HepG2 (cell line): ENCODE results near the gene FRMD6. TPM values are rescaled to one million over a fixed set of nuclear protein-coding genes. Genes with fewer than 3 reads are reported as not detected.

Experiments used
- ATAC-seq: fragments of 200-7000 bp; cut with Tn5 transposase; 3 replicates; pipeline ENCODE4 v1.9.1; 2020; ENCODE audit warnings: mild to moderate bottlenecking, moderate library complexity
- BruUV-seq: library from RNA; stranded (reverse); fragments of 400-500 nt; replicated peaks from 2 replicates; lab custom pipeline; 2021; lab: Mats Ljungman, UMichigan
- CTCF ChIA-PET: fragments of 300-600 bp; formaldehyde crosslinking; extraction: SDS; loops from one replicate; lab custom pipeline; 2021; ENCODE audit warnings: low total read pairs, inconsistent platforms, low intra/inter-chr PET ratio; lab: Yijun Ruan, JAX
- POLR2A ChIA-PET: fragments of 350-600 bp; sonication (Branson Sonifier 250); formaldehyde crosslinking; loops from one replicate; lab custom pipeline; 2020; ENCODE audit warnings: antibody characterized with exemption, inconsistent platforms; lab: Yijun Ruan, JAX
- DNase-seq: peaks from one replicate; pipeline ENCODE4 v3.0.0-alpha.2; 2015; ENCODE audit warnings: low spot score
- FAIRE-seq: peaks from 3 replicates; lab custom pipeline; 2011; peaks lifted over from hg19 to GRCh38; lab: Jason Lieb, UNC
- H2AFZ ChIP-seq: one replicate; pipeline ENCODE4 v1.6.1; 2011; ENCODE audit warnings: low read length, inconsistent platforms
- H3K27ac ChIP-seq: fragments of 300-600 bp; 3 replicates; pipeline ENCODE4 v1.8.0; 2011; ENCODE audit warnings: mixed run types, mild to moderate bottlenecking, mixed read lengths, low read length, inconsistent platforms; ENCODE audit not compliant: insufficient read depth; ENCODE audit errors: extremely low read length
- H3K27me3 ChIP-seq, 2 experiments: fragments of 200-600 bp in 1 of 2; 2 replicates in 1 of 2; 3 replicates in 1 of 2; pipeline versions ENCODE4 v1.6.0 to v1.8.0; 2011; ENCODE audit warnings: low read length in 2 of 2, mild to moderate bottlenecking in 2 of 2, moderate library complexity in 2 of 2, inconsistent platforms in 1 of 2; ENCODE audit not compliant: insufficient read depth in 2 of 2, control insufficient read depth in 1 of 2
- H3K36me3 ChIP-seq, 2 experiments: fragments of 200-600 bp in 1 of 2; replicated peaks in 1 of 2; 2 replicates in 1 of 2; 3 replicates in 1 of 2; pipeline versions ENCODE4 v1.5.1 to v1.8.0; 2011; ENCODE audit warnings: low read length in 2 of 2, inconsistent platforms in 1 of 2; ENCODE audit not compliant: insufficient read depth in 2 of 2, control insufficient read depth in 1 of 2
- H3K4me1 ChIP-seq: 2 replicates; pipeline ENCODE4 v1.5.1; 2012; ENCODE audit warnings: low read length, inconsistent platforms; ENCODE audit not compliant: insufficient read depth
- H3K4me2 ChIP-seq: 2 replicates; pipeline ENCODE4 v1.6.0; 2011; ENCODE audit warnings: low read depth, low read length, inconsistent platforms
- H3K4me3 ChIP-seq, 3 experiments: fragments of 200-600 bp in 1 of 3; sonication (generic), shearing (Covaris generic) in 1 of 3; replicated peaks in 1 of 3; 2 replicates each; pipeline ENCODE4 v1.5.1; 2011 to 2016; ENCODE audit warnings: low read length in 3 of 3, inconsistent platforms in 2 of 3, low read depth in 2 of 3, mild to moderate bottlenecking in 2 of 3, control low read depth in 1 of 3, mixed read lengths in 1 of 3; ENCODE audit not compliant: insufficient read depth in 1 of 3
- H3K79me2 ChIP-seq: one replicate; pipeline ENCODE4 v1.6.1; 2011; ENCODE audit warnings: low read length, inconsistent platforms; ENCODE audit not compliant: insufficient read depth
- H3K9ac ChIP-seq: 2 replicates; pipeline ENCODE4 v1.6.0; 2011; ENCODE audit warnings: mild to moderate bottlenecking, low read depth, low read length, inconsistent platforms; ENCODE audit not compliant: insufficient read depth
- H3K9me3 ChIP-seq: 2 replicates; pipeline ENCODE4 v1.5.1; 2012; ENCODE audit warnings: mild to moderate bottlenecking, low read length
- H4K20me1 ChIP-seq: 2 replicates; pipeline ENCODE4 v1.6.0; 2011; ENCODE audit warnings: inconsistent platforms, mild to moderate bottlenecking, low read length, moderate library complexity; ENCODE audit not compliant: insufficient read depth
- ATM ChIP-seq: fragments of 450-650 bp; IDR thresholded peaks from 2 replicates; pipeline ENCODE4 v1.7.1; 2017; ENCODE audit warnings: mild to moderate bottlenecking, borderline replicate concordance
- CHD2 ChIP-seq: IDR thresholded peaks from 2 replicates; pipeline ENCODE4 v1.6.1; 2011; ENCODE audit warnings: low read depth, low read length, improper control_type of control experiment
- FIP1L1 ChIP-seq: fragments of 200-400 bp; formaldehyde crosslinking; IDR thresholded peaks from 2 replicates; pipeline ENCODE4 v1.6.1; 2018; ENCODE audit warnings: low read depth, mild to moderate bottlenecking, low read length, moderate library complexity, borderline replicate concordance; ENCODE audit not compliant: insufficient read depth
- FOXP1 ChIP-seq, 2 experiments: fragments of 450-650 bp in 1 of 2; IDR thresholded peaks; 2 replicates each; pipeline ENCODE4 v1.6.1; 2017 to 2018; ENCODE audit warnings: antibody characterized with exemption in 1 of 2
- JARID2 ChIP-seq: sonication (generic); formaldehyde crosslinking; IDR thresholded peaks from 2 replicates; pipeline ENCODE4 v1.8.1; 2023; ENCODE audit warnings: missing genetic modification reagents, inconsistent platforms; ENCODE audit not compliant: insufficient replicate concordance
- KLF15 ChIP-seq: sonication (generic); formaldehyde crosslinking; IDR thresholded peaks from 2 replicates; pipeline ENCODE4 v1.8.1; 2023; ENCODE audit warnings: borderline replicate concordance, mild to moderate bottlenecking, inconsistent platforms, missing genetic modification reagents, mixed read lengths
- MEIS2 ChIP-seq: sonication (generic); formaldehyde crosslinking; IDR thresholded peaks from 2 replicates; pipeline ENCODE4 v1.9.0; 2021; ENCODE audit warnings: mild to moderate bottlenecking, missing genetic modification reagents
- PRPF4 ChIP-seq: fragments of 200-400 bp; formaldehyde crosslinking; IDR thresholded peaks from 2 replicates; pipeline ENCODE4 v1.6.1; 2016; ENCODE audit warnings: low read length, low read depth; ENCODE audit not compliant: poor library complexity, severe bottlenecking
- RNF2 ChIP-seq: fragments of 450-650 bp; conservative IDR thresholded peaks from 2 replicates; pipeline ENCODE4 v1.6.1; 2016; ENCODE audit warnings: low read depth
- SOX5 ChIP-seq: IDR thresholded peaks from 2 replicates; pipeline ENCODE4 v1.6.1; 2016; ENCODE audit warnings: borderline replicate concordance
- STAT5B ChIP-seq: sonication (generic); formaldehyde crosslinking; IDR thresholded peaks from 2 replicates; pipeline ENCODE4 v1.4.0; 2020; ENCODE audit warnings: missing genetic modification reagents
- ZC3H4 ChIP-seq: sonication (generic); formaldehyde crosslinking; IDR thresholded peaks from 2 replicates; pipeline ENCODE4 v1.4.0; 2020; ENCODE audit warnings: missing genetic modification reagents, borderline replicate concordance
- ZFP36L1 ChIP-seq: sonication (generic); formaldehyde crosslinking; IDR thresholded peaks from 2 replicates; pipeline ENCODE4 v1.8.0; 2022; ENCODE audit warnings: mild to moderate bottlenecking, missing genetic modification reagents, moderate library complexity
- ZNF326 ChIP-seq: sonication (generic); formaldehyde crosslinking; IDR thresholded peaks from 2 replicates; pipeline ENCODE4 v1.4.0; 2020; ENCODE audit warnings: missing genetic modification reagents, borderline replicate concordance
- in situ Hi-C: cut with HindIII; loops from 2 replicates; pipeline ENCODE4 v1.10.0; 2017; ENCODE audit warnings: low pct_unique_long_range_greater_than_20kb; ENCODE audit not compliant: extremely low pct_ligation_motif_present
- intact Hi-C: fragments of 100-400 bp; cut with micrococcal nuclease; formaldehyde crosslinking; loops from one replicate; pipeline ENCODE4 v1.10.0; 2022; ENCODE audit not compliant: unreplicated experiment
- polyA plus RNA-seq, 8 experiments: library from polyadenylated mRNA; depleted of rRNA in 3 of 8; stranded (reverse) in 7 of 8; unstranded in 1 of 8; fragments of >200 nt; fragmentation: Illumina TruSeq in 4 of 8; extraction: Trizol in 4 of 8; gene quantifications; 2 replicates each; pipeline versions ENCODE4 v1.2.1 to v1.2.3, GENCODE V29; 2011 to 2016; ENCODE audit warnings: low read depth in 4 of 8, missing spikeins in 1 of 8, mixed read lengths in 1 of 8; ENCODE audit not compliant: insufficient read depth in 1 of 8
- total RNA-seq, 5 experiments: library from RNA; depleted of rRNA; stranded (reverse); fragments of >200 nt; fragmentation: Illumina TruSeq; extraction: Trizol; gene quantifications; 2 replicates each; pipeline ENCODE4 v1.2.3, GENCODE V29; 2016; ENCODE audit warnings: low read depth in 1 of 5
- TF ChIP-seq, protein P1 (sequence below): sonication (generic); formaldehyde crosslinking; IDR thresholded peaks from 2 replicates; pipeline ENCODE4 v1.4.0; 2020; ENCODE audit warnings: missing genetic modification reagents
- TF ChIP-seq, protein P2 (sequence below): sonication (generic); formaldehyde crosslinking; IDR thresholded peaks from 2 replicates; pipeline ENCODE4 v1.8.0; 2022; ENCODE audit warnings: missing genetic modification reagents, low read depth, mild to moderate bottlenecking, borderline replicate concordance

The FRMD6 gene
- total and polyA plus RNA-seq, 2 of the 13 experiments (the other 11 are each of a cell fraction or from before 2014, with no cell fraction given), result 2.4 to 5.4 TPM

DNA sequence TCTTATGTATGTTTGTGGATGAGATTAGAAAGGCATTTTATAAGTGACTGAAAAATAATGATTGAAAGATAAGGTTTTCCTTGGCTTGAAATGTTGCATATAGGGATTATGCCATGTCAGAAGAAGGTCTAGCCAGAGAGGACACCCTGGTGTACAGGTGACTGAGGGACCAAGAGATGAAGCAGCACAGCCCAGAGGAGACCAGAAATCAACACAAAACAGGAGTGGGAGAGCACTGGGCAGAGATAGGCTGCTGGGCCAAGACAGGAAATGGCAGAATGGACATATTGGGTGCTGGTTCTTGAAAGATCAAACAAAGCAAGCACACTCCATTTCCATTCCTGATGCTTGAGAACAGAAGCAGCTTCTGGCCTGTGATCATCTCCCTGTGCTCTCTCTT lies 24.4 kb upstream of the FRMD6 start:
- BruUV-seq, result no TSS peak
- Histone ChIP-seq H3K9ac (no peak overlapping the region), H3K4me1 (no peaks in the 10 kb centered on the region), H3K4me3 (no peak overlapping the region), H4K20me1 (no peaks in the 10 kb centered on the region), H3K27ac (no peak overlapping the region), H3K79me2 (no peaks in the 10 kb centered on the region), H3K9me3 (no peaks in the 10 kb centered on the region), H3K36me3 (no peaks in the 10 kb centered on the region), H3K4me2 (no peak overlapping the region), H3K27me3 (no peaks in the 10 kb centered on the region), H2AFZ (no peak overlapping the region)
- POLR2A ChIA-PET, result no interaction called here
- CTCF ChIA-PET, result no interaction called here
- TF ChIP-seq JARID2, result no peak
- no peak for TF ChIP-seq KLF15 (CRISPR knock-in tag)
- TF ChIP-seq, protein P1, sequence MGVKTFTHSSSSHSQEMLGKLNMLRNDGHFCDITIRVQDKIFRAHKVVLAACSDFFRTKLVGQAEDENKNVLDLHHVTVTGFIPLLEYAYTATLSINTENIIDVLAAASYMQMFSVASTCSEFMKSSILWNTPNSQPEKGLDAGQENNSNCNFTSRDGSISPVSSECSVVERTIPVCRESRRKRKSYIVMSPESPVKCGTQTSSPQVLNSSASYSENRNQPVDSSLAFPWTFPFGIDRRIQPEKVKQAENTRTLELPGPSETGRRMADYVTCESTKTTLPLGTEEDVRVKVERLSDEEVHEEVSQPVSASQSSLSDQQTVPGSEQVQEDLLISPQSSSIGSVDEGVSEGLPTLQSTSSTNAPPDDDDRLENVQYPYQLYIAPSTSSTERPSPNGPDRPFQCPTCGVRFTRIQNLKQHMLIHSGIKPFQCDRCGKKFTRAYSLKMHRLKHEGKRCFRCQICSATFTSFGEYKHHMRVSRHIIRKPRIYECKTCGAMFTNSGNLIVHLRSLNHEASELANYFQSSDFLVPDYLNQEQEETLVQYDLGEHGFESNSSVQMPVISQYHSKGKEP (CRISPR knock-in tag), result no peak
- no peak for TF ChIP-seq ZC3H4
- no peak for TF ChIP-seq PRPF4
- no peak for TF ChIP-seq FOXP1 (IDR thresholded peaks at IDR 0.05)
- TF ChIP-seq FOXP1 (CRISPR knock-in tag; IDR thresholded peaks at IDR 0.05), result no peak
- TF ChIP-seq STAT5B (CRISPR knock-in tag), result no peak
- no peak for TF ChIP-seq CHD2
- TF ChIP-seq, protein P2, sequence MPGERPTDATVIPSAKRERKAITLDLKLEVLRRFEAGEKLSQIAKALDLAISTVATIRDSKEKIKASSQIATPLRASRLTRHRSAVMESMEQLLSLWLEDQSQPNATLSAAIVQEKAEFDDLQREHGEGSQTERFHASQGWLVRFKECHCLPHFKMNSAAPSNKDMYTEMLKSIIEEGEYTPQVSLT (CRISPR knock-in tag), result no peak
- no peak for TF ChIP-seq SOX5
- TF ChIP-seq MEIS2, result no peak
- no peak for TF ChIP-seq RNF2
- no peak for TF ChIP-seq ZNF326 (CRISPR knock-in tag)
- TF ChIP-seq ZFP36L1 (CRISPR knock-in tag), result no peak
- no peak for TF ChIP-seq FIP1L1
- no peak for TF ChIP-seq ATM
- in situ Hi-C loops (no loop called here), intact Hi-C loops (no loop called here)
- no peak for FAIRE-seq
- DNase-seq, result no peak
- ATAC-seq, result no peak
